DMS79 treated with DMSO at 0.1 percent for 48 hours (cell line): Measurements from ENCODE around the gene AKIRIN2.

ENCODE experiments used
- DNase-seq: peaks from one replicate; lab custom pipeline; 2025; lab: John Stamatoyannopoulos, UW

Gene AKIRIN2

GRCh38 chr6:87654875-87655454 is 47.1 kb downstream of the AKIRIN2 start:
- no peak for DNase-seq

- DNase-seq: no peak
Measured at GRCh38 chr6:87654122-87654521, 47.9 kb downstream of the AKIRIN2 start.

GRCh38 chr6:87653074-87653962 is 48.7 kb downstream of the AKIRIN2 start:
- no peak for DNase-seq

- DNase-seq: no peak
Measured at GRCh38 chr6:87645080-87645479, 57.0 kb downstream of the AKIRIN2 start.

GRCh38 chr6:87641065-87641692 is 60.9 kb downstream of the AKIRIN2 start:
- no peak for DNase-seq

- DNase-seq: no peak
Measured at GRCh38 chr6:87639373-87639772, 62.7 kb downstream of the AKIRIN2 start.

GRCh38 chr6:87637106-87637505 is 64.9 kb downstream of the AKIRIN2 start:
- DNase-seq: no peak

GRCh38 chr6:87636315-87636714 is 65.7 kb downstream of the AKIRIN2 start:
- DNase-seq: no peak

GRCh38 chr6:87633851-87634250 is 68.2 kb downstream of the AKIRIN2 start:
- DNase-seq: no peak

- no peak for DNase-seq
Measured at GRCh38 chr6:87630746-87631145, 71.3 kb downstream of the AKIRIN2 start.

- DNase-seq: no peak
Measured at GRCh38 chr6:87628881-87629280, 73.2 kb downstream of the AKIRIN2 start.

GRCh38 chr6:87628424-87628823 is 73.6 kb downstream of the AKIRIN2 start:
- no peak for DNase-seq
